HEK293 (cell line): ENCODE results near the gene RHOV.

ENCODE experiments used
- EGR2 ChIP-seq: fragments of 450-650 bp; formaldehyde crosslinking; IDR thresholded peaks from 2 replicates; pipeline ENCODE4 v1.5.1; 2016; ENCODE audit warnings: low read depth, missing biosample characterization, missing genetic modification characterization
- GLI2 ChIP-seq: fragments of 450-650 bp; formaldehyde crosslinking; IDR thresholded peaks from 2 replicates; pipeline ENCODE4; 2017; ENCODE audit warnings: missing biosample characterization, missing genetic modification characterization, low read depth, borderline replicate concordance
- GLIS2 ChIP-seq: fragments of 450-650 bp; formaldehyde crosslinking; IDR thresholded peaks from 2 replicates; pipeline ENCODE4 v1.5.1; 2016; ENCODE audit warnings: missing biosample characterization, missing genetic modification characterization
- HIC1 ChIP-seq: fragments of 450-650 bp; formaldehyde crosslinking; IDR thresholded peaks from 2 replicates; pipeline ENCODE4 v1.5.1; 2016; ENCODE audit warnings: missing biosample characterization, missing genetic modification characterization
- KLF16 ChIP-seq: fragments of 450-650 bp; formaldehyde crosslinking; IDR thresholded peaks from 2 replicates; pipeline ENCODE4 v1.5.1; 2017; ENCODE audit warnings: missing biosample characterization, missing genetic modification characterization
- MZF1 ChIP-seq: fragments of 450-650 bp; formaldehyde crosslinking; IDR thresholded peaks from 2 replicates; pipeline ENCODE4 v1.5.1; 2017; ENCODE audit warnings: missing biosample characterization, missing genetic modification characterization, borderline replicate concordance
- SP7 ChIP-seq: fragments of 450-650 bp; formaldehyde crosslinking; IDR thresholded peaks from 2 replicates; pipeline ENCODE4 v1.5.1; 2016; ENCODE audit warnings: missing biosample characterization, missing genetic modification characterization
- TSHZ1 ChIP-seq: fragments of 450-650 bp; formaldehyde crosslinking; IDR thresholded peaks from 2 replicates; pipeline ENCODE4 v1.5.1; 2016; ENCODE audit warnings: missing biosample characterization, missing genetic modification characterization, borderline replicate concordance
- YY1 ChIP-seq: fragments of 450-650 bp; formaldehyde crosslinking; IDR thresholded peaks from 2 replicates; pipeline ENCODE4 v1.5.1; 2018; ENCODE audit warnings: missing biosample characterization, missing genetic modification characterization
- ZBTB44 ChIP-seq: fragments of 450-650 bp; IDR thresholded peaks from 2 replicates; pipeline ENCODE4 v1.5.1; 2018; ENCODE audit warnings: missing biosample characterization, mild to moderate bottlenecking, missing genetic modification characterization
- ZNF10 ChIP-seq: fragments of 450-650 bp; formaldehyde crosslinking; IDR thresholded peaks from 2 replicates; pipeline ENCODE4 v1.5.1; 2017; ENCODE audit warnings: missing biosample characterization, missing genetic modification characterization
- ZNF211 ChIP-seq: fragments of 450-650 bp; formaldehyde crosslinking; IDR thresholded peaks from 2 replicates; pipeline ENCODE4 v1.5.1; 2016; ENCODE audit warnings: low read depth, missing biosample characterization, missing genetic modification characterization
- ZNF23 ChIP-seq: fragments of 450-650 bp; formaldehyde crosslinking; IDR thresholded peaks from 2 replicates; pipeline ENCODE4 v1.5.1; 2016; ENCODE audit warnings: missing biosample characterization, missing genetic modification characterization, borderline replicate concordance
- ZNF350 ChIP-seq: fragments of 450-650 bp; formaldehyde crosslinking; IDR thresholded peaks from 2 replicates; pipeline ENCODE4 v1.5.0; 2017; ENCODE audit warnings: missing biosample characterization, mild to moderate bottlenecking, missing genetic modification characterization
- ZNF37A ChIP-seq: fragments of 450-650 bp; IDR thresholded peaks from 2 replicates; pipeline ENCODE4 v1.5.1; 2018; ENCODE audit warnings: missing biosample characterization, missing genetic modification characterization
- ZNF433 ChIP-seq: fragments of 450-650 bp; formaldehyde crosslinking; IDR thresholded peaks from 2 replicates; pipeline ENCODE4 v1.5.1; 2016; ENCODE audit warnings: missing biosample characterization, missing genetic modification characterization, low read depth
- ZNF624 ChIP-seq: fragments of 450-650 bp; formaldehyde crosslinking; IDR thresholded peaks from 2 replicates; pipeline ENCODE4 v1.5.1; 2017; ENCODE audit warnings: missing biosample characterization, missing genetic modification characterization
- ZNF776 ChIP-seq: fragments of 450-650 bp; formaldehyde crosslinking; IDR thresholded peaks from 2 replicates; pipeline ENCODE4 v1.5.0; 2017; ENCODE audit warnings: missing biosample characterization, missing genetic modification characterization, borderline replicate concordance
- ZNF785 ChIP-seq: fragments of 450-650 bp; formaldehyde crosslinking; IDR thresholded peaks from 2 replicates; pipeline ENCODE4 v1.5.1; 2016; ENCODE audit warnings: missing biosample characterization, missing genetic modification characterization
- ZNF837 ChIP-seq: fragments of 450-650 bp; formaldehyde crosslinking; IDR thresholded peaks from 2 replicates; pipeline ENCODE4 v1.5.1; 2016; ENCODE audit warnings: missing biosample characterization, missing genetic modification characterization
- TF ChIP-seq, protein P1 (sequence below): fragments of 450-650 bp; formaldehyde crosslinking; IDR thresholded peaks from 2 replicates; pipeline ENCODE4 v1.5.1; 2016; ENCODE audit warnings: missing biosample characterization, missing genetic modification characterization
- TF ChIP-seq, protein P2 (sequence below): fragments of 450-650 bp; formaldehyde crosslinking; IDR thresholded peaks from 2 replicates; pipeline ENCODE4 v1.5.1; 2016; ENCODE audit warnings: missing biosample characterization, missing genetic modification characterization
- TF ChIP-seq, protein P3 (sequence below): fragments of 450-650 bp; formaldehyde crosslinking; IDR thresholded peaks from 2 replicates; pipeline ENCODE4 v1.5.1; 2016; ENCODE audit warnings: missing biosample characterization, missing genetic modification characterization
- TF ChIP-seq, protein P4 (sequence below): fragments of 450-650 bp; formaldehyde crosslinking; IDR thresholded peaks from 2 replicates; pipeline ENCODE4 v1.5.1; 2016; ENCODE audit warnings: missing biosample characterization, missing genetic modification characterization, low read depth

RHOV gene

GRCh38 chr15:40894681-40895448 is 20.8 kb upstream of the RHOV start (continued):
- TF ChIP-seq, protein P1, sequence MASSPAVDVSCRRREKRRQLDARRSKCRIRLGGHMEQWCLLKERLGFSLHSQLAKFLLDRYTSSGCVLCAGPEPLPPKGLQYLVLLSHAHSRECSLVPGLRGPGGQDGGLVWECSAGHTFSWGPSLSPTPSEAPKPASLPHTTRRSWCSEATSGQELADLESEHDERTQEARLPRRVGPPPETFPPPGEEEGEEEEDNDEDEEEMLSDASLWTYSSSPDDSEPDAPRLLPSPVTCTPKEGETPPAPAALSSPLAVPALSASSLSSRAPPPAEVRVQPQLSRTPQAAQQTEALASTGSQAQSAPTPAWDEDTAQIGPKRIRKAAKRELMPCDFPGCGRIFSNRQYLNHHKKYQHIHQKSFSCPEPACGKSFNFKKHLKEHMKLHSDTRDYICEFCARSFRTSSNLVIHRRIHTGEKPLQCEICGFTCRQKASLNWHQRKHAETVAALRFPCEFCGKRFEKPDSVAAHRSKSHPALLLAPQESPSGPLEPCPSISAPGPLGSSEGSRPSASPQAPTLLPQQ (tag by site-specific recombination), result peak; percentile 42; the same call in 1 of the 2 replicates
- TF ChIP-seq EGR2 (0 out of 2 replicates have a peak, but pooled peaks have one; percentile 5), ZNF23 (tag by site-specific recombination) (no peak), YY1 (tag by site-specific recombination) (no peak), ZBTB44 (tag by site-specific recombination) (no peak), TSHZ1 (tag by site-specific recombination) (no peak), ZNF10 (tag by site-specific recombination) (no peak), KLF16 (tag by site-specific recombination) (no peak), ZNF837 (tag by site-specific recombination) (no peak), ZNF624 (tag by site-specific recombination) (no peak), ZNF37A (no peak), MZF1 (tag by site-specific recombination) (no peak), GLI2 (tag by site-specific recombination) (no peak), HIC1 (tag by site-specific recombination) (no peak), GLIS2 (tag by site-specific recombination) (peak; percentile 31; the same call in 1 of the 2 replicates), ZNF785 (tag by site-specific recombination) (no peak), ZNF211 (tag by site-specific recombination) (no peak), ZNF776 (tag by site-specific recombination) (no peak), SP7 (no peak), ZNF433 (no peak), ZNF350 (tag by site-specific recombination) (no peak)
- TF ChIP-seq, protein P2, sequence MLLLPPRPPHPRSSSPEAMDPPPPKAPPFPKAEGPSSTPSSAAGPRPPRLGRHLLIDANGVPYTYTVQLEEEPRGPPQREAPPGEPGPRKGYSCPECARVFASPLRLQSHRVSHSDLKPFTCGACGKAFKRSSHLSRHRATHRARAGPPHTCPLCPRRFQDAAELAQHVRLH (tag by site-specific recombination), result no peak
- TF ChIP-seq, protein P3, sequence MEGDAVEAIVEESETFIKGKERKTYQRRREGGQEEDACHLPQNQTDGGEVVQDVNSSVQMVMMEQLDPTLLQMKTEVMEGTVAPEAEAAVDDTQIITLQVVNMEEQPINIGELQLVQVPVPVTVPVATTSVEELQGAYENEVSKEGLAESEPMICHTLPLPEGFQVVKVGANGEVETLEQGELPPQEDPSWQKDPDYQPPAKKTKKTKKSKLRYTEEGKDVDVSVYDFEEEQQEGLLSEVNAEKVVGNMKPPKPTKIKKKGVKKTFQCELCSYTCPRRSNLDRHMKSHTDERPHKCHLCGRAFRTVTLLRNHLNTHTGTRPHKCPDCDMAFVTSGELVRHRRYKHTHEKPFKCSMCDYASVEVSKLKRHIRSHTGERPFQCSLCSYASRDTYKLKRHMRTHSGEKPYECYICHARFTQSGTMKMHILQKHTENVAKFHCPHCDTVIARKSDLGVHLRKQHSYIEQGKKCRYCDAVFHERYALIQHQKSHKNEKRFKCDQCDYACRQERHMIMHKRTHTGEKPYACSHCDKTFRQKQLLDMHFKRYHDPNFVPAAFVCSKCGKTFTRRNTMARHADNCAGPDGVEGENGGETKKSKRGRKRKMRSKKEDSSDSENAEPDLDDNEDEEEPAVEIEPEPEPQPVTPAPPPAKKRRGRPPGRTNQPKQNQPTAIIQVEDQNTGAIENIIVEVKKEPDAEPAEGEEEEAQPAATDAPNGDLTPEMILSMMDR (tag by site-specific recombination), result peak; percentile 90
- TF ChIP-seq, protein P4, sequence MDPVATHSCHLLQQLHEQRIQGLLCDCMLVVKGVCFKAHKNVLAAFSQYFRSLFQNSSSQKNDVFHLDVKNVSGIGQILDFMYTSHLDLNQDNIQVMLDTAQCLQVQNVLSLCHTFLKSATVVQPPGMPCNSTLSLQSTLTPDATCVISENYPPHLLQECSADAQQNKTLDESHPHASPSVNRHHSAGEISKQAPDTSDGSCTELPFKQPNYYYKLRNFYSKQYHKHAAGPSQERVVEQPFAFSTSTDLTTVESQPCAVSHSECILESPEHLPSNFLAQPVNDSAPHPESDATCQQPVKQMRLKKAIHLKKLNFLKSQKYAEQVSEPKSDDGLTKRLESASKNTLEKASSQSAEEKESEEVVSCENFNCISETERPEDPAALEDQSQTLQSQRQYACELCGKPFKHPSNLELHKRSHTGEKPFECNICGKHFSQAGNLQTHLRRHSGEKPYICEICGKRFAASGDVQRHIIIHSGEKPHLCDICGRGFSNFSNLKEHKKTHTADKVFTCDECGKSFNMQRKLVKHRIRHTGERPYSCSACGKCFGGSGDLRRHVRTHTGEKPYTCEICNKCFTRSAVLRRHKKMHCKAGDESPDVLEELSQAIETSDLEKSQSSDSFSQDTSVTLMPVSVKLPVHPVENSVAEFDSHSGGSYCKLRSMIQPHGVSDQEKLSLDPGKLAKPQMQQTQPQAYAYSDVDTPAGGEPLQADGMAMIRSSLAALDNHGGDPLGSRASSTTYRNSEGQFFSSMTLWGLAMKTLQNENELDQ (tag by site-specific recombination), result no peak
